TTC549 (cell line): Measurements from ENCODE around the gene DIPK1B.
"Not testable (repeated sequence)": the region's sequence is repeated elsewhere in the genome, so short reads cannot be mapped to it uniquely, and the experiment has no call there.

Experiments used
- FAIRE-seq: peaks from 2 replicates; lab custom pipeline; 2012; peaks lifted over from hg19 to GRCh38; lab: Jason Lieb, UNC

The DIPK1B gene

GRCh38 chr9:136754626-136755301 lies 42.4 kb downstream of the DIPK1B start:
- no peak for FAIRE-seq

GRCh38 chr9:136755302-136756133 lies 43.1 kb downstream of the DIPK1B start:
- not testable (repeated sequence) for FAIRE-seq

- FAIRE-seq: no peak
These were observed 43.7 kb downstream of the DIPK1B start for GRCh38 chr9:136756134-136756438.

- FAIRE-seq: no peak
These were observed 44.5 kb downstream of the DIPK1B start for GRCh38 chr9:136756836-136757235.

- FAIRE-seq: no peak
These were observed 45.0 kb downstream of the DIPK1B start for GRCh38 chr9:136757328-136757727.

- FAIRE-seq: no peak
These were observed 45.4 kb downstream of the DIPK1B start for GRCh38 chr9:136757751-136758140.

- FAIRE-seq: no peak
These were observed 46.6 kb downstream of the DIPK1B start for GRCh38 chr9:136759001-136759400.

- no peak for FAIRE-seq
These were observed 47.3 kb downstream of the DIPK1B start for GRCh38 chr9:136759436-136760325.

- no peak for FAIRE-seq
These were observed 48.1 kb downstream of the DIPK1B start for GRCh38 chr9:136760424-136760823.

GRCh38 chr9:136760834-136761544 lies 48.6 kb downstream of the DIPK1B start:
- peak; percentile 47 for FAIRE-seq

- FAIRE-seq: no peak
These were observed 49.2 kb downstream of the DIPK1B start for GRCh38 chr9:136761545-136761981.

- FAIRE-seq: no peak
These were observed 49.9 kb downstream of the DIPK1B start for GRCh38 chr9:136762221-136762691.

- no peak for FAIRE-seq
These were observed 50.7 kb downstream of the DIPK1B start for GRCh38 chr9:136762915-136763648.

- no peak for FAIRE-seq
These were observed 51.3 kb downstream of the DIPK1B start for GRCh38 chr9:136763649-136764035.

- FAIRE-seq: no peak
These were observed 52.0 kb downstream of the DIPK1B start, which contains the start of gene LCN15 for GRCh38 chr9:136764301-136764891. LCN15 (minus strand) TSS chr9:136764518; CDS start chr9:136764488, 30 bp downstream.

GRCh38 chr9:136765041-136765440 lies 52.7 kb downstream of the DIPK1B start:
- no peak for FAIRE-seq

- not testable (repeated sequence) for FAIRE-seq
These were observed 53.5 kb downstream of the DIPK1B start for GRCh38 chr9:136765745-136766409.

- peak; percentile 54 for FAIRE-seq
These were observed 54.2 kb downstream of the DIPK1B start for GRCh38 chr9:136766410-136767120.

- FAIRE-seq: no peak
These were observed 57.4 kb downstream of the DIPK1B start for GRCh38 chr9:136769710-136770191.
